OCI-LY3 (cell line): ENCODE measurements around the gene TPO.

ENCODE experiments used
- H2AFZ ChIP-seq: fragments of 200-600, 300-600 bp; shearing (Covaris generic); 2 replicates; pipeline ENCODE4 v1.6.0; 2014; ENCODE audit warnings: antibody characterized with exemption, low read depth, low read length
- H3K27ac ChIP-seq: fragments of 200-600, 300-600 bp; sonication (generic); 2 replicates; pipeline ENCODE4 v1.5.1; 2014; ENCODE audit warnings: mild to moderate bottlenecking, low read length, moderate library complexity, mixed read lengths
- H3K27me3 ChIP-seq: fragments of 200-600, 300-600 bp; sonication (generic); 2 replicates; pipeline ENCODE4 v1.6.1; 2014; ENCODE audit warnings: low read depth, low read length, mixed read lengths
- H3K36me3 ChIP-seq: fragments of 200-600, 300-600 bp; sonication (generic); replicated peaks from 2 replicates; pipeline ENCODE3; 2014; ENCODE audit warnings: low read depth, low read length, mixed read lengths
- H3K4me1 ChIP-seq: fragments of 300-600, 200-600 bp; sonication (generic); 2 replicates; pipeline ENCODE4 v1.6.1; 2014; ENCODE audit warnings: low read length, mixed read lengths
- H3K4me2 ChIP-seq: fragments of 200-600, 300-600 bp; sonication (generic); 2 replicates; pipeline ENCODE4 v1.6.1; 2014; ENCODE audit warnings: low read length, mixed read lengths
- H3K4me3 ChIP-seq: fragments of 300-600, 200-600 bp; sonication (generic); 2 replicates; pipeline ENCODE4 v1.5.1; 2014; ENCODE audit warnings: antibody characterized with exemption, mild to moderate bottlenecking, low read length, moderate library complexity
- H3K79me2 ChIP-seq: fragments of 300-600, 200-600 bp; shearing (Covaris generic); 2 replicates; pipeline ENCODE4 v1.6.1; 2014; ENCODE audit warnings: mild to moderate bottlenecking, low read length, mixed read lengths
- H3K9ac ChIP-seq: fragments of 300-600, 200-600 bp; shearing (Covaris generic); 2 replicates; pipeline ENCODE4 v1.6.0; 2014; ENCODE audit warnings: mild to moderate bottlenecking, low read length, moderate library complexity
- H3K9me3 ChIP-seq: fragments of 200-600, 300-600 bp; shearing (Covaris generic); 2 replicates; pipeline ENCODE4 v1.6.1; 2014; ENCODE audit warnings: low read length, mixed read lengths; ENCODE audit not compliant: insufficient read depth
- H4K20me1 ChIP-seq: fragments of 200-600, 300-600 bp; sonication (generic); 2 replicates; pipeline ENCODE4 v1.6.1; 2016; ENCODE audit warnings: low read length, mixed read lengths; ENCODE audit not compliant: insufficient read depth
- CTCF ChIP-seq: fragments of 200-600, 300-600 bp; sonication (generic); IDR thresholded peaks from 2 replicates; pipeline ENCODE4 v1.5.1; 2014; ENCODE audit warnings: antibody characterized with exemption, low read length, low read depth
- EZH2phosphoT487 ChIP-seq: fragments of 200-600 bp; shearing (Covaris generic); IDR thresholded peaks from 2 replicates; pipeline ENCODE4 v1.6.1; 2018; ENCODE audit warnings: antibody characterized with exemption, mixed run types, low read depth

TPO gene

GRCh38 chr2:1503471-1504310 lies 90.4 kb downstream of the TPO start:
- no peaks in the 10 kb centered on the region for H4K20me1 ChIP-seq
- H3K4me3 ChIP-seq = no peak overlapping the region
- no peaks in the 10 kb centered on the region for H3K36me3 ChIP-seq
- H3K27ac ChIP-seq = no peak overlapping the region
- no peaks in the 10 kb centered on the region for H3K79me2 ChIP-seq
- no peak overlapping the region for H3K4me2 ChIP-seq
- H3K27me3 ChIP-seq = no peaks in the 10 kb centered on the region
- no peak for TF ChIP-seq EZH2phosphoT487
- no peak for TF ChIP-seq CTCF
- no peaks in the 10 kb centered on the region for H3K9me3 ChIP-seq
- no peak overlapping the region for H2AFZ ChIP-seq
- no peaks in the 10 kb centered on the region for H3K4me1 ChIP-seq
- H3K9ac ChIP-seq = no peak overlapping the region

- no peak overlapping the region for H3K4me3 ChIP-seq
- no peak for TF ChIP-seq EZH2phosphoT487
- TF ChIP-seq CTCF = no peak
- no peak overlapping the region for H3K27ac ChIP-seq
- H2AFZ ChIP-seq = no peak overlapping the region
- H3K27me3 ChIP-seq = no peaks in the 10 kb centered on the region
- no peak overlapping the region for H3K9ac ChIP-seq
- H4K20me1 ChIP-seq = no peaks in the 10 kb centered on the region
- no peaks in the 10 kb centered on the region for H3K36me3 ChIP-seq
- H3K79me2 ChIP-seq = no peaks in the 10 kb centered on the region
- H3K9me3 ChIP-seq = no peaks in the 10 kb centered on the region
- no peaks in the 10 kb centered on the region for H3K4me1 ChIP-seq
- H3K4me2 ChIP-seq = no peak overlapping the region
Observed at GRCh38 chr2:1504311-1504750, 91.1 kb downstream of the TPO start.

GRCh38 chr2:1505031-1505441 lies 91.8 kb downstream of the TPO start:
- H3K9me3 ChIP-seq = no peaks in the 10 kb centered on the region
- TF ChIP-seq CTCF = no peak
- TF ChIP-seq EZH2phosphoT487 = no peak
- no peak overlapping the region for H3K27ac ChIP-seq
- no peaks in the 10 kb centered on the region for H3K4me1 ChIP-seq
- H3K4me2 ChIP-seq = no peak overlapping the region
- no peaks in the 10 kb centered on the region for H4K20me1 ChIP-seq
- H3K27me3 ChIP-seq = peaks cover 3% of the 10 kb centered on the region; the same call in 1 of the 2 replicates
- H2AFZ ChIP-seq = no peak overlapping the region
- no peak overlapping the region for H3K9ac ChIP-seq
- no peak overlapping the region for H3K4me3 ChIP-seq
- H3K79me2 ChIP-seq = no peaks in the 10 kb centered on the region
- H3K36me3 ChIP-seq = no peaks in the 10 kb centered on the region

- Histone ChIP-seq H3K27me3 (peaks cover 4% of the 10 kb centered on the region; the same call in 1 of the 2 replicates), H3K79me2 (no peaks in the 10 kb centered on the region), H3K4me1 (no peaks in the 10 kb centered on the region), H4K20me1 (no peaks in the 10 kb centered on the region), H3K36me3 (no peaks in the 10 kb centered on the region), H3K27ac (no peak overlapping the region), H3K9me3 (no peaks in the 10 kb centered on the region), H3K4me3 (no peak overlapping the region), H3K4me2 (no peak overlapping the region), H3K9ac (no peak overlapping the region), H2AFZ (no peak overlapping the region)
- TF ChIP-seq CTCF = no peak
- TF ChIP-seq EZH2phosphoT487 = no peak
Observed at GRCh38 chr2:1509271-1510065, 96.2 kb downstream of the TPO start.
